Retinal pigment epithelial cell (primary cell): ENCODE results near the gene WDR5B.
"Not testable (repeated sequence)": the region's sequence is repeated elsewhere in the genome, so short reads cannot be mapped to it uniquely, and the experiment has no call there.

ENCODE experiments used
- DNase-seq: peaks from one replicate; pipeline ENCODE4 v3.0.0-alpha.2; 2010; ENCODE audit warnings: low read depth
- H3K4me3 ChIP-seq: 2 replicates; pipeline ENCODE4 v1.5.1; 2011; ENCODE audit warnings: mild to moderate bottlenecking, low read length, control low read depth, moderate library complexity
- TF ChIP-seq, protein P1 (sequence below): conservative IDR thresholded peaks from 2 replicates; pipeline ENCODE4 v1.5.1; 2011; ENCODE audit warnings: low read depth, low read length, control low read depth, inconsistent platforms

Gene WDR5B

DNA sequence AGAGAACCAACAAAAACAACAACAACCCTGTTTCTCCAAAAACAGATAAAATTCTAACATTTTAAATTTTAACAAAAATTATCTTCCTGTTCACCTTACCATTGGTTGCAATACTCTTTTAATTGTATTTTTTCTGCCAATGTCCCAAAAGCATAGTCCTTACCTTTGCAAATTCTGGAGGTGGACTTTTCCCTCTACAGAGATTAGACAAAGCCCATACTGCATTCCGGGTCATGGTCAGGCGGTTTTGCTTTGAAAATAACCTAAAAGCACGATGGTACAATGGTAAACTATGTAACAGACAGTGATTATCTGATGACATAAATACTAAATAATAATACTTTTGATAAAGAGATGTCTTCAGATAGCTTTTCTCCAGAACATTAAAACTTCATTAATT, 35.5 kb upstream of the WDR5B start:
- DNase-seq = no peak
- TF ChIP-seq, protein P1, sequence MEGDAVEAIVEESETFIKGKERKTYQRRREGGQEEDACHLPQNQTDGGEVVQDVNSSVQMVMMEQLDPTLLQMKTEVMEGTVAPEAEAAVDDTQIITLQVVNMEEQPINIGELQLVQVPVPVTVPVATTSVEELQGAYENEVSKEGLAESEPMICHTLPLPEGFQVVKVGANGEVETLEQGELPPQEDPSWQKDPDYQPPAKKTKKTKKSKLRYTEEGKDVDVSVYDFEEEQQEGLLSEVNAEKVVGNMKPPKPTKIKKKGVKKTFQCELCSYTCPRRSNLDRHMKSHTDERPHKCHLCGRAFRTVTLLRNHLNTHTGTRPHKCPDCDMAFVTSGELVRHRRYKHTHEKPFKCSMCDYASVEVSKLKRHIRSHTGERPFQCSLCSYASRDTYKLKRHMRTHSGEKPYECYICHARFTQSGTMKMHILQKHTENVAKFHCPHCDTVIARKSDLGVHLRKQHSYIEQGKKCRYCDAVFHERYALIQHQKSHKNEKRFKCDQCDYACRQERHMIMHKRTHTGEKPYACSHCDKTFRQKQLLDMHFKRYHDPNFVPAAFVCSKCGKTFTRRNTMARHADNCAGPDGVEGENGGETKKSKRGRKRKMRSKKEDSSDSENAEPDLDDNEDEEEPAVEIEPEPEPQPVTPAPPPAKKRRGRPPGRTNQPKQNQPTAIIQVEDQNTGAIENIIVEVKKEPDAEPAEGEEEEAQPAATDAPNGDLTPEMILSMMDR = no peak
- no peak overlapping the region for H3K4me3 ChIP-seq

DNA sequence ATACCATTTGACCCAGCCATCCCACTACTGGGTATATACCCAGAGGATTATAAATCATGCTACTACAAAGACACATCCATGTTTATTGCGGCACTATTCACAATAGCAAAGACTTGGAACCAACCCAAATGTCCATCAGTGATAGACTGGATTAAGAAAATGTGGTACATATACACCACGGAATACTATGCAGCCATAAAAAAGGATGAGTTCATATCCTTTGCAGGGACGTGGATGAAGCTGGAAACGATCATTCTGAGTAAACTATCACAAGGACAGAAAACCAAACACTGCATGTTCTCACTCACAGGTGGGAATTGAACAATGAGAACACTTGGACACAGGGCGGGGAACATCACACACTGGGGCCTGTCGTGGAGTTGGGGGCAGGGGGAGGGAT, 32.4 kb upstream of the WDR5B start:
- not testable (repeated sequence) for H3K4me3 ChIP-seq, DNase-seq

DNA sequence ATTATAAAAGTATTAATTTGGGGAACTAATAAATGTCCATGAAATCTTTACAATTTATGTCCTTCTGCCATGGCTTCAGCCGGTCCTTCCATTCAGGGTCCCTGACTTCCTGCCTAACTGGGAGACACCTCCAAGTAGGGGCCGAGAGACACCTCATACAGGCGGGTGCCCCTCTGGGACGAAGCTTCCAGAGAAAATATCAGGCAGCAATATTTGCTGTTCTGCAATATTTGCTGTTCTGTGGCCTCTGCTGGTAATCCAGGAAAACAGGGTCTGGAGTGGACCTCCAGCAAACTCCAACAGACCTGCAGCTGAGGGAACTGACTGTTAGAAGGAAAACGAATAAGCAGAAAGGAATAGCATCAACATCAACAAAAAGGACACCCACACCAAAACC, 28.6 kb upstream of the WDR5B start:
- H3K4me3 ChIP-seq, DNase-seq: not testable (repeated sequence)

DNA sequence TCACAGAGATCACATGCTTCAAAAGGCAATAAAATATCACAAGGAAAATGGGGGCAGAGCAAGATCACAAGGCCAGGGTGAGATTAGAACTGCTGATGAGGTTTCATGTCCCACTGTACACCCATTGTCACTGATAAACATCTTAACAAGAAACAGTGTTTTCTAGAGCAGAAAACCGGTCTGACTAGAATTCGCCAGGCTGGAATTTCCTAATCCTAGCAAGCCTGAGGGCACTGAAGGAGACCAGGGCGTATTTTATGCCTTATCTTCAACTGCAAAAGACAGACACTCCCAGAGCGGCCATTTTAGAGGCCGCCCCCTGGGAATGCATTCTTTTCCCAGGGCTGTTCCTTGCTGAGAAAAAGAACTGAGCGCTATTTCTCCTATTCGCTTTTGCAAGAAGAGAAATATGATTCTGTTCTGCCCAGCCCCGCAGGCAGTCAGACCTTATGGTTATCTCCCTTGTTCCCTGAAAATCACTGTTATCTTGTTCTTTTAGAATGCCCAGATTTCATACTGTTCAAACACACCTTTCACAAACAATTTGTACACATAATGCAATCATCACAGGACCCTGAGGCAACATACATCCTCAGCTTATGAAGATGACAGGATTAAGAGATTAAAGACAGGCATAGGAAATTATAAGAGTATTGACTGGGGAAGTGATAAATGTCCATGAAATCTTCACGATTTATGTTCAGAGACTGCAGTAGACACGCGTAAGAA, 28.1 kb upstream of the WDR5B start:
- not testable (repeated sequence) for DNase-seq, H3K4me3 ChIP-seq

DNA sequence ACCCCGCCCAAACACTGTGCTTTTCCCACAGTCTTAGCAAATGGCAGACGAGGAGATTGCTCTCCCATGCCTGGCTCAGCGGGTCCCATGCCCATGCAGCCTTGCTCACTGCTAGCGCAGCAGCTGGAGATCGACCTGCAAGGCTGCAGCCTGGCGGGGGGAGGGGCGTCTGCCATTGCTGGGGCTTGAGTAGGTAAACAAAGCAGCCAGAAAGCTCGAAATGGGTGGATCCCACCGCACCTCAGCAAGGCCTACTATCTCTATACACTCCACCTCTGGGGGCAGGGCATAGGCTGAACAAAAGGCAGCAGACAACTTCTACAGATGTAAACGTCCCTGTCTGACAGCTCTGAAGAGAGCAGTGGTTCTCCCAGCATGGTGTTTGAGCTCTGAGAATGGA, 27.2 kb upstream of the WDR5B start:
- DNase-seq = no peak
- TF ChIP-seq, protein P1 = no peak
- H3K4me3 ChIP-seq = no peak overlapping the region

DNA sequence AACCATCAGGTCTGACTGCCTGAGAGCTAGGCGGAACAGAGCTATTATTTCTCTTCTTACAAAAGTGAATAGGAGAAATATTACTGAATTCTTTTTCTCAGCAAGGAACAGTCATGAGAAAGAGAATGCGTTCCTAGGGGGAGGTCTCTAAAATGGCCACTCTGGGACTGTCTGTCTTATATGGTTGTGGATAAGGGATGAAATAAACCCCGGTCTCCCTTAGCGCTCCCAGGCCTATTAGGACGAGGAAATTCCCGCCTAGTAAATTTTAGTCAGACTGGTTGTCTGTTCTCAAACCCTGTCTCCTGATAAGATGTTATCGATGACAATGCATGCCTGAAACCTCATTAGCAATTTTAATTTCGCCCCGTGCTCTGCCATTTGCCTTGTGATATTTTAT, 20.1 kb upstream of the WDR5B start:
- H3K4me3 ChIP-seq = no peak overlapping the region
- no peak for DNase-seq
- TF ChIP-seq, protein P1 = no peak

DNA sequence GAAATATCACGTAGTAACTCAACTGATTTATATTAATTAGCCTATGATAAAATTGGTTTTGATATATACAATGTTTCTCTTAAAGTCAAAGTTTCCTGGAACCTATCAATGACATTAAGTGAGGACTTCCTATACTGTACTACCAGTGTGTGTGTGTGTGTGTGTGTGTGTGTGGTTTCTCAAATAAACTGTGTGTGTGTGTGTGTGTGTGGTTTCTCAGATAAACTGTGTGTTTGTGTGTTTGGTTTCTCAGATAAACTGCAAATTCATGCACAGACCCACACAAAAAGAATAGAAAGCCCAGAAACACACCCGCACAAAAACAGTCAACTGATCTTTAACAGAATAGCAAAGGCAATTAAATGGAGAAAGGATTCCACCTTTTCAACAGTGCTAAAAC, 14.5 kb upstream of the WDR5B start:
- H3K4me3 ChIP-seq = no peak overlapping the region
- DNase-seq = no peak
- TF ChIP-seq, protein P1 = no peak

DNA sequence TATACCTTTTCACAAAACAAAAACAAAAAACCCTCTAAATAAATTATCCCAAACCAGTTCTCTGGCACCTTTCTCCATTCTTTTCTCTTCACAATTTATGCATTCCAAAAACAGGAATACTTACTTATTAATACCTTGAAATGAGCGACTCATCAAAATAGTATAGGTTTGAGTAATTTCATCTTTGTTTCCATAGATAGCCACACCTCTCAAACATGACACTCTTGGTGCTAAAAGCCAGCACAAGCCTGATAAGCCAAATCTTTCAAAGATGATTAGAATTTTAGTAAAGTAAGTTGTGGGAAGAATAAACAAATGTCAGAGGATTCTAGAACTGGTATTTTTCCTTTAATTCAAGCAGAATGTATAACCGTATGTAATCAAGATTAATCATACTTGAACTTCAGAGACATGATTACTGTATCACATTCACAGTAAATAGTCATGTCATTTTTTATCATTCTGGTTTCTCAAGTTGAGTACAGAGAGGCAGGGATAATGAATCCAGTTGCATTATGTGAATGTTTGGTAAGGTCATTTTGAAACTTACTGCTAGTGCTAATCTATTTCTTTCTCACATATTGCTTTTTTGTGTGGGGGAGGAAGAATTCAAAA, 12.1 kb upstream of the WDR5B start:
- no peak overlapping the region for H3K4me3 ChIP-seq
- no peak for DNase-seq
- TF ChIP-seq, protein P1 = no peak
